Measurements from ENCODE around the gene TNFRSF14. TPM values are rescaled to one million over a fixed set of nuclear protein-coding genes. Genes with fewer than 3 reads are reported as not detected.

Gene TNFRSF14
- total and polyA plus RNA-seq, 9 of the 15 experiments (the other 6 are each of a cell fraction or from before 2014, with no cell fraction given), result 0.11 to 2.3 (median 0.68) TPM; not detected in 2

DNA sequence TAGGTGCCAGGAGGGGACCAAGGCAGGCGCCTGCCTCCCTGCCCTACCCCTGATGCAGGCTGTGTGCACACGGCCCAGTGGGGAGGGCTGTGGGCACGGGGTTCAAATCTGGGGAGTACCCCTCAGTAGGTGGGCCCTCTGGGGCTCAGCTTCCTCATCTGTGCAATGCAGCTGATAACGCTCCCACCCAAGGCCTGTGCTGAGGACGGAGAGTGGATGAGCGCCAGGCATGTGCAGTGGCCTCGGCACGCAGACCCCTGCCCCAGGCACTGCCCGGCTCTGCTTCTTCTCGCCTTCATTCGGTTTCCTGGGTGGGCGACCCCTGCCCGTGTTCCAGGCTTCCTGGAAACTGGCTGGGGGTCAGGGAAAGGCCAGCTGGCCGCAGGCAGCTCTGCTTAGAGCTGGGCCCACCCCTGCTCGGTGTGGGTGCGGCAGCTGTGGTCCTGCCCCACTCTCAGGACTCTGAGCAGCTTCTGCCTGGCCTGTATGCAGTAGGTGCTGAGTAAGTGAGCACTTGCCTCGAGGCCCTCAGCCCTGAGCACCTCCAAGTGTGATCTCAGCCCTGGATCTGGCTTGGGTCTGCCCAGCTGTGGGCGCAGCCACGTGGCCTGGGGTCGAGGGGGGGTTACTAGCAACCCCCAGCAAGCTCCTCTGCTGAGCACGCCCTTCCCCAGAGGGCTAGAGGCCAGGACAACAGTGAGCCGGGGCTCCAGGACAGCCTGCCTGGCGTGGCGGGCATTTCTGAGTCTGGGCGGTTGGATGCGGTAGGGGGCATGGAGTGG, 11.9 kb upstream of the TNFRSF14 start (continued):
- TF ChIP-seq CBX5 (IDR thresholded peaks at IDR 0.05; ENCODE audit: borderline replicate concordance, low read depth) (no peak), SIN3A (IDR thresholded peaks at IDR 0.05; ENCODE audit: borderline replicate concordance in 2 of 2, control insufficient read depth in 1 of 2, low read depth in 2 of 2, low read length in 2 of 2) (no peak), RBM14 (IDR thresholded peaks at IDR 0.05; ENCODE audit: borderline replicate concordance, insufficient read depth, low read depth, low read length) (no peak), KDM1A (IDR thresholded peaks at IDR 0.05) (no peak; a peak in 1 of 4 replicates), PTTG1 (tag; IDR thresholded peaks at IDR 0.05; ENCODE audit: low read depth) (no peak), MTF1 (CRISPR knock-in tag; IDR thresholded peaks at IDR 0.05; ENCODE audit: borderline replicate concordance) (no peak), ZC3H4 (CRISPR knock-in tag; IDR thresholded peaks at IDR 0.05; ENCODE audit: borderline replicate concordance) (no peak), PHTF2 (CRISPR knock-in tag; IDR thresholded peaks at IDR 0.05) (no peak), SRSF1 (IDR thresholded peaks at IDR 0.05; ENCODE audit: low read depth, low read length) (no peak), ZNF507 (tag; conservative IDR thresholded peaks at IDR 0.05) (no peak), IFI16 (CRISPR knock-in tag; IDR thresholded peaks at IDR 0.05) (no peak), POLR2A (conservative IDR thresholded peaks at IDR 0.05) (no peak), FOXA1 (IDR thresholded peaks at IDR 0.05; ENCODE audit: borderline replicate concordance) (no peak)
- TF ChIP-seq, protein P1, sequence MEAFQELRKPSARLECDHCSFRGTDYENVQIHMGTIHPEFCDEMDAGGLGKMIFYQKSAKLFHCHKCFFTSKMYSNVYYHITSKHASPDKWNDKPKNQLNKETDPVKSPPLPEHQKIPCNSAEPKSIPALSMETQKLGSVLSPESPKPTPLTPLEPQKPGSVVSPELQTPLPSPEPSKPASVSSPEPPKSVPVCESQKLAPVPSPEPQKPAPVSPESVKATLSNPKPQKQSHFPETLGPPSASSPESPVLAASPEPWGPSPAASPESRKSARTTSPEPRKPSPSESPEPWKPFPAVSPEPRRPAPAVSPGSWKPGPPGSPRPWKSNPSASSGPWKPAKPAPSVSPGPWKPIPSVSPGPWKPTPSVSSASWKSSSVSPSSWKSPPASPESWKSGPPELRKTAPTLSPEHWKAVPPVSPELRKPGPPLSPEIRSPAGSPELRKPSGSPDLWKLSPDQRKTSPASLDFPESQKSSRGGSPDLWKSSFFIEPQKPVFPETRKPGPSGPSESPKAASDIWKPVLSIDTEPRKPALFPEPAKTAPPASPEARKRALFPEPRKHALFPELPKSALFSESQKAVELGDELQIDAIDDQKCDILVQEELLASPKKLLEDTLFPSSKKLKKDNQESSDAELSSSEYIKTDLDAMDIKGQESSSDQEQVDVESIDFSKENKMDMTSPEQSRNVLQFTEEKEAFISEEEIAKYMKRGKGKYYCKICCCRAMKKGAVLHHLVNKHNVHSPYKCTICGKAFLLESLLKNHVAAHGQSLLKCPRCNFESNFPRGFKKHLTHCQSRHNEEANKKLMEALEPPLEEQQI (IDR thresholded peaks at IDR 0.05), result no peak
- TF ChIP-seq, protein P2, sequence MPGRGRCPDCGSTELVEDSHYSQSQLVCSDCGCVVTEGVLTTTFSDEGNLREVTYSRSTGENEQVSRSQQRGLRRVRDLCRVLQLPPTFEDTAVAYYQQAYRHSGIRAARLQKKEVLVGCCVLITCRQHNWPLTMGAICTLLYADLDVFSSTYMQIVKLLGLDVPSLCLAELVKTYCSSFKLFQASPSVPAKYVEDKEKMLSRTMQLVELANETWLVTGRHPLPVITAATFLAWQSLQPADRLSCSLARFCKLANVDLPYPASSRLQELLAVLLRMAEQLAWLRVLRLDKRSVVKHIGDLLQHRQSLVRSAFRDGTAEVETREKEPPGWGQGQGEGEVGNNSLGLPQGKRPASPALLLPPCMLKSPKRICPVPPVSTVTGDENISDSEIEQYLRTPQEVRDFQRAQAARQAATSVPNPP (IDR thresholded peaks at IDR 0.05; ENCODE audit: borderline replicate concordance, insufficient read depth, insufficient read length), result no peak
- TF ChIP-seq, protein P3, sequence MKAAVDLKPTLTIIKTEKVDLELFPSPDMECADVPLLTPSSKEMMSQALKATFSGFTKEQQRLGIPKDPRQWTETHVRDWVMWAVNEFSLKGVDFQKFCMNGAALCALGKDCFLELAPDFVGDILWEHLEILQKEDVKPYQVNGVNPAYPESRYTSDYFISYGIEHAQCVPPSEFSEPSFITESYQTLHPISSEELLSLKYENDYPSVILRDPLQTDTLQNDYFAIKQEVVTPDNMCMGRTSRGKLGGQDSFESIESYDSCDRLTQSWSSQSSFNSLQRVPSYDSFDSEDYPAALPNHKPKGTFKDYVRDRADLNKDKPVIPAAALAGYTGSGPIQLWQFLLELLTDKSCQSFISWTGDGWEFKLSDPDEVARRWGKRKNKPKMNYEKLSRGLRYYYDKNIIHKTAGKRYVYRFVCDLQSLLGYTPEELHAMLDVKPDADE (conservative IDR thresholded peaks at IDR 0.05; ENCODE audit: control insufficient read depth, low read depth, low read length), result no peak
